Hepatocyte (in vitro differentiated cells): ENCODE measurements around the gene KRTAP10-7.

Experiments used
- EZH2 ChIP-seq: fragments of 200-600 bp; sonication (generic); IDR thresholded peaks from 2 replicates; pipeline ENCODE4 v1.6.1; 2016; ENCODE audit warnings: antibody characterized with exemption, mild to moderate bottlenecking, borderline replicate concordance
- EZH2phosphoT487 ChIP-seq: fragments of 200-600 bp; sonication (generic); IDR thresholded peaks from one replicate; pipeline ENCODE4 v1.6.1; 2018; ENCODE audit warnings: antibody characterized with exemption, mild to moderate bottlenecking, low read depth, moderate library complexity; ENCODE audit not compliant: unreplicated experiment, severe bottlenecking
- TF ChIP-seq, protein P1 (sequence below): fragments of 200-600 bp; sonication (generic); IDR thresholded peaks from 2 replicates; pipeline ENCODE4 v1.5.1; 2016; ENCODE audit warnings: antibody characterized with exemption, mild to moderate bottlenecking; ENCODE audit not compliant: poor library complexity

DNA sequence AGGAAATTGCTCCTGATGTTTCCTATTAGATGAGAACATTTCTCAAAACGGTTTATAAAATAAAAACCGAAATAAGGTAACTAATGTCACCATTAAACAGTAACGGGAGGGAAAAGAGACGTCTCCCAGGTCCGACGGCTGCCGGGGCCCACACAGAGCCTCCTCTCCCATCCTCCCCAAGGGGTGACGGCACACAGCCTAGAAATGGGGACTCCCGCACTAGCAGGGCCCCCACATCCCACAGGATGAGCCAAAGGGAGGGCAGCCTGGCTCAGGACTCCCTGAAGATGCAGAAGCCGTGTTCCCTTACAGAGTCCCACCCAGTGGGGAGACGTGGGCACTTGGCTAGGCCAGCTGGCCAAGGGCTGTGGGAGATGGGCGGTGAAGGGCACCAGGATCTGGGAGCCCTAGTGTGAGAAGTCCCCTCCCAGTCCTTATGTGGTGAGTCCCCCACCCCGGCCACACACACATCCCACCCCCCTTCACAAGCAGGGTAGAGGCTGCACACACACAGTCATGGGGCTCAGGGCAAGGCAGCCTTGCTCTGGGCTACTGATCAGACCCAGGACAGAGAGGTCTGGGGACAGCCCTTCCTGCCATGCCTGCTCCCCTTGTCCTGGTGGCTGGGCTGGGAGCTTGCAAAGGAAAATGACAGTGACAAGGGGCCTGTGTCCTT is 45.1 kb upstream of the KRTAP10-7 start:
- TF ChIP-seq, protein P1, sequence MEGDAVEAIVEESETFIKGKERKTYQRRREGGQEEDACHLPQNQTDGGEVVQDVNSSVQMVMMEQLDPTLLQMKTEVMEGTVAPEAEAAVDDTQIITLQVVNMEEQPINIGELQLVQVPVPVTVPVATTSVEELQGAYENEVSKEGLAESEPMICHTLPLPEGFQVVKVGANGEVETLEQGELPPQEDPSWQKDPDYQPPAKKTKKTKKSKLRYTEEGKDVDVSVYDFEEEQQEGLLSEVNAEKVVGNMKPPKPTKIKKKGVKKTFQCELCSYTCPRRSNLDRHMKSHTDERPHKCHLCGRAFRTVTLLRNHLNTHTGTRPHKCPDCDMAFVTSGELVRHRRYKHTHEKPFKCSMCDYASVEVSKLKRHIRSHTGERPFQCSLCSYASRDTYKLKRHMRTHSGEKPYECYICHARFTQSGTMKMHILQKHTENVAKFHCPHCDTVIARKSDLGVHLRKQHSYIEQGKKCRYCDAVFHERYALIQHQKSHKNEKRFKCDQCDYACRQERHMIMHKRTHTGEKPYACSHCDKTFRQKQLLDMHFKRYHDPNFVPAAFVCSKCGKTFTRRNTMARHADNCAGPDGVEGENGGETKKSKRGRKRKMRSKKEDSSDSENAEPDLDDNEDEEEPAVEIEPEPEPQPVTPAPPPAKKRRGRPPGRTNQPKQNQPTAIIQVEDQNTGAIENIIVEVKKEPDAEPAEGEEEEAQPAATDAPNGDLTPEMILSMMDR, result no peak
- no peak for TF ChIP-seq EZH2phosphoT487
- TF ChIP-seq EZH2, result no peak
